Vagina (tissue), 2 donors: ENCODE measurements around the gene ANKS1A.

Experiments used
- POLR2AphosphoS5 ChIP-seq, 2 donors: sonication (generic); formaldehyde crosslinking; IDR thresholded peaks; one replicate each; pipeline ENCODE4 v1.9.0; 2017; ENCODE audit warnings: antibody characterized with exemption in 2 of 2, mild to moderate bottlenecking in 2 of 2, low read depth in 1 of 2; ENCODE audit not compliant: insufficient read depth in 1 of 2
- TF ChIP-seq, protein P1 (sequence below), 3 experiments: fragments of 450-650 bp in 2 of 3; fragments of 200-600 bp in 1 of 3; sonication (generic) in 1 of 3; IDR thresholded peaks; one replicate each; pipeline ENCODE4 v1.5.1; 2017 to 2019; ENCODE audit warnings: antibody characterized with exemption in 3 of 3, mild to moderate bottlenecking in 2 of 3, moderate library complexity in 2 of 3

DNA sequence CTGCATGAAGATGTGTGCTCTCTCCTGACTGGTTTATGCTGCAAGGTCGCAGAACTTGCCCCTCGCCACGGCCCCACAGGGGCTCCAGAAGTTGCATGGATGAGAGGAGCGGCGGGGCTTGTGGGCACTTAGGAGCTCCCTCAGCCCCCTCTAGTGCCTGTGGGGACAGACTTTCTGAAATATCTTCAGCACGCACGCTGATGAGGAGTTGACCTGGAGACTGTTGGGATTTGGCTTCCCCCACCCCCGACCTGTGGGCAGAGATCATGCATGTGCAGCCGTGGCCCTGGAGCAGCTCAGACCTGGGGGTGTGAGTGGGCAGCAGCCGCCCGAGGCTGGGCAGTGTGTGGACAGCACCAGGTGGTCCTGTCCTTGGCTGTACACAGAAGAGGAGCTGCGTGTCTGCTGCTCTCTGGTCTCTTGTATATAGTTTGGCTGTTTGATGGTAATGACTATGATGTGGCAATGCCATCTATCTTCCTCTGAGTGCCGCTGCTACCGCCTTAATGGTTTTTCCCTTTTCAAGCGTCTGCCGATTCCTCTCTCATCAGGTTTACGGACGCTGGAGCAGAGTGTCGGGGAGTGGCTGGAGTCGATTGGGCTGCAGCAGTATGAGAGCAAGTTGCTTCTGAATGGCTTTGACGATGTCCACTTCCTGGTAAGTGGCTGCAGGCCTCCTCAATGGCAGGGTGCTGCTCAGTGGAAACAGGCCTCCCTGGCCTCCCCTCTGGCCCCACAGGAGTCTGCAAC, 170.7 kb downstream of the ANKS1A start:
- TF ChIP-seq, protein P1, sequence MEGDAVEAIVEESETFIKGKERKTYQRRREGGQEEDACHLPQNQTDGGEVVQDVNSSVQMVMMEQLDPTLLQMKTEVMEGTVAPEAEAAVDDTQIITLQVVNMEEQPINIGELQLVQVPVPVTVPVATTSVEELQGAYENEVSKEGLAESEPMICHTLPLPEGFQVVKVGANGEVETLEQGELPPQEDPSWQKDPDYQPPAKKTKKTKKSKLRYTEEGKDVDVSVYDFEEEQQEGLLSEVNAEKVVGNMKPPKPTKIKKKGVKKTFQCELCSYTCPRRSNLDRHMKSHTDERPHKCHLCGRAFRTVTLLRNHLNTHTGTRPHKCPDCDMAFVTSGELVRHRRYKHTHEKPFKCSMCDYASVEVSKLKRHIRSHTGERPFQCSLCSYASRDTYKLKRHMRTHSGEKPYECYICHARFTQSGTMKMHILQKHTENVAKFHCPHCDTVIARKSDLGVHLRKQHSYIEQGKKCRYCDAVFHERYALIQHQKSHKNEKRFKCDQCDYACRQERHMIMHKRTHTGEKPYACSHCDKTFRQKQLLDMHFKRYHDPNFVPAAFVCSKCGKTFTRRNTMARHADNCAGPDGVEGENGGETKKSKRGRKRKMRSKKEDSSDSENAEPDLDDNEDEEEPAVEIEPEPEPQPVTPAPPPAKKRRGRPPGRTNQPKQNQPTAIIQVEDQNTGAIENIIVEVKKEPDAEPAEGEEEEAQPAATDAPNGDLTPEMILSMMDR (IDR thresholded peaks at IDR 0.05) = no peak
- TF ChIP-seq POLR2AphosphoS5 (IDR thresholded peaks at IDR 0.05; ENCODE audit: insufficient read depth in 1 of 2, low read depth in 1 of 2) = no peak
